ENCODE data around the gene LGALS3BP. TPM values are rescaled to one million over a fixed set of nuclear protein-coding genes. Genes with fewer than 3 reads are reported as not detected.

Gene LGALS3BP
- total RNA-seq, 6 donors from 2014 or later = 257 to 1,111 (median 533) TPM

- Histone ChIP-seq H3K4me3 (peak within 1 kb of the TSS; percentile 62 to 81 (median 77)), H3K27ac (peak within 1 kb of the TSS; percentile 89 to 95 (median 92)), H3K9me3 (no peaks in the 10 kb centered on the region), H3K36me3 (no peaks in the 10 kb centered on the region), H3K4me1 (peaks cover 38 to 58% (median 45%) of the 10 kb centered on the region in 4 donors), H3K27me3 (no peaks in the 10 kb centered on the region)
- TF ChIP-seq POLR2A (IDR thresholded peaks at IDR 0.05) = peak in 2 of 4 donors; percentile 25 to 65
- peak; percentile 54 to 77 for TF ChIP-seq POLR2AphosphoS5 (IDR thresholded peaks at IDR 0.05)
- TF ChIP-seq CTCF (IDR thresholded peaks at IDR 0.05) = peak; percentile 18 to 40 (median 31)
- no peak for TF ChIP-seq EP300 (IDR thresholded peaks at IDR 0.05)
- WGBS, 2 donors = 0% methylated on average over 1 to 12 of the region's 52 CpGs
- ATAC-seq (ENCODE audit: low FRiP score in 2 of 2) (peak; percentile 58 to 90), DNase-seq (peak; percentile 88 to 94)
Observed at GRCh38 chr17:78925234-78925633, 54.5 kb downstream of the LGALS3BP start, which contains the start of gene TIMP2. Gene TIMP2, minus strand, starts transcription at chr17:78925387. Its CDS starts 299 bp downstream, at chr17:78925088.

GRCh38 chr17:78924481-78925151 lies 55.1 kb downstream of the LGALS3BP start:
- TF ChIP-seq CTCF (IDR thresholded peaks at IDR 0.05) = no peak
- TF ChIP-seq POLR2AphosphoS5 (IDR thresholded peaks at IDR 0.05) = no peak
- no peak for TF ChIP-seq POLR2A (IDR thresholded peaks at IDR 0.05)
- TF ChIP-seq EP300 (IDR thresholded peaks at IDR 0.05) = no peak
- DNase-seq (peak in 1 of 2 donors; percentile 89), ATAC-seq (ENCODE audit: low FRiP score in 2 of 2) (no peak)
- WGBS, 2 donors = 0 to 1% methylated on average over 12 to 40 of the region's 64 CpGs
- Histone ChIP-seq H3K36me3 (no peaks in the 10 kb centered on the region), H3K9me3 (no peaks in the 10 kb centered on the region), H3K27ac (peak overlapping the region; percentile 87 to 95 (median 90)), H3K4me3 (peak overlapping the region; percentile 62 to 81 (median 77)), H3K4me1 (peaks cover 38 to 62% (median 49%) of the 10 kb centered on the region in 4 donors), H3K27me3 (no peaks in the 10 kb centered on the region)

GRCh38 chr17:78923660-78924453 lies 55.9 kb downstream of the LGALS3BP start:
- H3K27me3 ChIP-seq = no peaks in the 10 kb centered on the region
- 0 to 4% methylated on average over 2 to 28 of the region's 28 CpGs for WGBS, 2 donors
- ATAC-seq (ENCODE audit: low FRiP score in 2 of 2) (peak; percentile 42 to 91), DNase-seq (peak; percentile 90 to 95)
- H3K27ac ChIP-seq = peak overlapping the region; percentile 87 to 95 (median 90)
- TF ChIP-seq EP300 (IDR thresholded peaks at IDR 0.05) = no peak
- no peak for TF ChIP-seq CTCF (IDR thresholded peaks at IDR 0.05)
- TF ChIP-seq POLR2AphosphoS5 (IDR thresholded peaks at IDR 0.05) = peak; percentile 5 to 41
- TF ChIP-seq POLR2A (IDR thresholded peaks at IDR 0.05) = peak in 1 of 4 donors; percentile 26
- H3K9me3 ChIP-seq = no peaks in the 10 kb centered on the region
- H3K36me3 ChIP-seq = no peaks in the 10 kb centered on the region
- peaks cover 43 to 68% (median 54%) of the 10 kb centered on the region in 4 donors for H3K4me1 ChIP-seq
- peak overlapping the region; percentile 62 to 81 (median 77) for H3K4me3 ChIP-seq

GRCh38 chr17:78922816-78923498 lies 56.8 kb downstream of the LGALS3BP start:
- WGBS, 2 donors = 45 to 56% methylated on average over 10 to 12 of the region's 13 CpGs
- TF ChIP-seq EP300 (IDR thresholded peaks at IDR 0.05) = no peak
- no peak for TF ChIP-seq POLR2AphosphoS5 (IDR thresholded peaks at IDR 0.05)
- no peak for TF ChIP-seq POLR2A (IDR thresholded peaks at IDR 0.05)
- TF ChIP-seq CTCF (IDR thresholded peaks at IDR 0.05) = no peak

More at GRCh38 chr17:78922816-78923498, 56.8 kb downstream of the LGALS3BP start:
- H3K9me3 ChIP-seq = no peaks in the 10 kb centered on the region
- no peaks in the 10 kb centered on the region for H3K36me3 ChIP-seq
- no peaks in the 10 kb centered on the region for H3K27me3 ChIP-seq
- ATAC-seq (ENCODE audit: low FRiP score in 2 of 2) (no peak), DNase-seq (no peak)
- peak overlapping the region in 3 of 4 donors; percentile 62 to 81 (median 77) for H3K4me3 ChIP-seq
- peak overlapping the region; percentile 87 to 95 (median 90) for H3K27ac ChIP-seq
- peaks cover 50 to 77% (median 57%) of the 10 kb centered on the region in 4 donors for H3K4me1 ChIP-seq
